NCI-H2171 treated with DMSO at 0.1 percent for 48 hours (cell line): ENCODE results near the gene HP1BP3.
"Not testable (repeated sequence)": the region's sequence is repeated elsewhere in the genome, so short reads cannot be mapped to it uniquely, and the experiment has no call there.

Source experiments
- DNase-seq: peaks from one replicate; lab custom pipeline; 2025; lab: John Stamatoyannopoulos, UW

Gene HP1BP3

DNA sequence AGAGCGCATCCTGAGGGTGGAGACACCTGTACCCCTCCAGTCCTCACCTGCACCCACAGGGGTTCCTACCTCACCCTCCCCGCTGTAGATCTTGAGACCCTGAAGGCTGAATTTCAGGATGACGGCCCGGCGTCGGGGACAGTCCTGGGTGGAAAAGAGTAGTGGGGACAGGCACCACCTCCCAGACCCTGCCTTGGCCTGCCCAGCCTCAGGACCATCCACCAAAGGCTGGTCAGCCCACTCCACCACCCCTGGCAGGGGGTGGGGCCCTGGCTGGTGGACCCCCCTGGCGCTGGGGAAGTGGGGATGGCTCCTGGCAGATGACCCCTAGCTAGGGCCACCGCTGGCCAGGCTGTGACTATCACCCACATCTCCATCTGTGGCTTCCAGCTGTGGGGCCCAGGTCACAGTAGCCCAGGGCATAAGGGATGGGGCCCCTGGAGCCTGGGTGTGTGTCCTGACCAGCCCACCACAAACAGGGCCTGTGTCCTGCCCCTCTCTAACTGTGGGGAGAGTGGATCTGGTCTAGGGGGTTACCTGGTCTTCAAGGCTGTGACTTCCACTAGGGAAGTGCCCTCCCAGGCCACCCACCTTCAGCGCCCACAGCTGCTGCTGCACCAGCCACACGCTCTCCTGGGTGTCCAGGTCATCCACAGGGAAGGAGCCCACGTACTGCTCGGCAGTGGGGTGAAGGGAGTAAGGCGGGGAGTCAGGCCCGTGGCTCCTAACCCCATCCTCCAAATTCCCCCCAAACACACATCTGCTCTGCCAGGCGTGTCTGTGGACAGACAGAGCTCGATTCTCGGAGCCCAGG, 60.0 kb downstream of the HP1BP3 start:
- DNase-seq: no peak

DNA sequence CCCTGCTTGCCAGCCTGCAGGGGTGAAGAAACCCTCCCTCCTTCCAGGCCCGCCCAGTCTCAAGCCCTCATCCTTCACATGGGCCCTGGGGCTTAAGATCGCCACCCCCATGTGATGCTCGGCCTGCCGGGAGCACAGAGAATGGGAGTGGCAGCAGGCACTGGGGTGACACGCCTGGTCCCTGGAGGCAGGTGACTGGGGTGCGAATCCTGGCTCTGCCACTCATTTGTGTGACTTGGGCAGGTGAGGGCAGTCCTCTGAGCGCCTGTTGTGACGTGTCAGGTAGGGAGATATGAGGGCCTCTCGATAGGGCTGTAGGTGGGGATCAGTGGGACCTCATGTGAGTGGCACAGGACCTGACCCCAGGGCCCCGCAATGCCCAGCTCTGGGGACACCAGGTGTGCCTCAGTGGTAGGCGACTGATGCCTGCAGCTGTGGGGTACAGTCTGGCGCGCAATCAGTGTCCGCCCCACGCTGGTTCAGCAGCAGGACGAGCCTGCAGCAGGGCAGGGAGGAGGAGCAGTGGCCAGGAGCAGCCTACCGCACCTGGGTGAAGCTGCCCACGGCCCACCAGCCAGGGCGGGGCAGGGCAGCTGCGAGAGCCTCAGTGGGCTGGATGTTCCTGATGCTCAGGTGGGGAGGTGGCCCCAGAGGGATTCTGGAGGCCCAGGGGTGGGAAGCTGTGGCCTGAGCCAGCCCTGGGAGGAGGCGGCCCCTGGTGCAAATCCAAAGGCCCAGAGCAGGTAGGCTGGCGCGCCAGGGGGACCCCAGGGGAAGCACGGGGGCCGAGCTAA, 60.8 kb downstream of the HP1BP3 start:
- peak; percentile 49 for DNase-seq

GRCh38 chr1:20725189-20726117, 61.7 kb downstream of the HP1BP3 start:
- no peak for DNase-seq

DNA sequence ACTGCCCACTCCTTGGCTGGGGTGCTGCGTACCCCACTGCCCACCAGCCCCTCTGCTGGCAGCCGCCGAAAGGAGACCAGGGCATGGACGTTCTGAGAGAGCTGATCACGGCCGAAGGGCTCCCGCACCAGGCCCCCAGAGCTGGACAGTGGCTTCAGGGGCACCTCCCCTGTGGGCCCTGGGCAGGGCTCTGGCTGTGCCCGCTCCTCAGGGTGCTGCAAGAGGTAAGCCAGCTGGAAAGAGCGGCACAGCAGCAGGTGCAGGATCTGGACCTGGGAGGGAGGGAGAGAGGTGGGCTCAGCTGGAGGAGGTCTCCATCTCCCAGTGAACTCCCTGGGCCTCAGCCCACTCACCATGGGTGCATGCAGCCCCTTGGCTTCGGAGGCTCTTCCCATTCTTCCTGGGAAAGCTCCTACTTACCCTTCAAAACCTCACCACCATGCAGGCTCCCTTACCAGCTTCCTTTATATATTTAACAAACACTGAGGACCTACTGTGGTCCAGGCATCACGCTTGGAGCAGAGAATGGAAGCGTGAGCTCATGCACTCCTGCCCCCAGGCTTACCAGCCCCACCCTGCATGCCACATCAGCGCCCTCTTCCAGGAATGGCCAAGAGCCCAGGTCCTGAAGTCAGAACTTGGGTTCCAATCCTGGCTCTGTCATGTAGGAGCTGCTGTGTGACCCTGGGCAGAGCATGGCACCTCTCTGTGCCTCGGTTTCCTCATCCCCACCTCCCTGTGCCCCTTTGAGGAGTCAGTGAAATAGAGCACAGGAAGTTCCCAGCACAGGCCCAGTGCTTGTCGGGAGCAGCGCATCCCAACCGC, 62.5 kb downstream of the HP1BP3 start:
- no peak for DNase-seq

DNA sequence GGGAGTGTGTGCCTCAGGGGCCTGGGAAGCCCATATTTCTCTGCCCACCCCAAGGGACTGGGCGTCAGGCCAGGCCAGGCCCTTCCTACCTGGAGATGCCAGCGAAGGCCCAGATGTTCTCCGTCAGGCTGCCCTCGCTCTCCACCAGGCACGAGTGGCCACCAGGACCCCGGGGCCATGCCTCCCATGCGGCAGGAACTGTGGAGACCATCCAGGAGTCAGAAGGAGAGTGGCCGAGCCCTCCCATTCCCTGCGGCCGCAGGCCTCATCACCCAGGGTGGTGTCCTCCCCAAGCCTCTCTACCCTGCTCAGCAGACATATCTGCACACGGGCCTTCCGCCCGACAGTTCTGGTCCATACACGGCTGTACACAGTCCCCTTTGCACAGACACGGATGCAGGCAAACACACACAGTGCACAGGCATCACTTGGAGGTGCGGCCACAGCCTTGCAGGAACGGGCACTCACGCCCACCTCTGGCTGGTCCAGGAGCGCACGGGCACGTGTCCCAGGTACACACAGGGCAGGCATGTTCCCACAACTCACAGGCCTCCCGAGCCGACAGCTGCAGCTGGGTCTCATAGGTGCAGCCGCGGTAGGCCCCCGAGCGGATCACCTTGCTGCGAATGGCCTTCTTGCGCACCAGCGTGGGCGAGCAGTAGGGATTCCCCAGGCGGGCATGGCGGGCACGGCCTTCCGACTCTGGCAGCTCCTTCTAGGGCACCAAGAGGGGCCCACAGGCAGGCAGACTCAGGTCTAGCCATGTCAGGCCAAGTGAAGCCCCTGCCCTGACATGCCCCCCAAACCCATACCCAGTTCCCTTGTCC, 63.4 kb downstream of the HP1BP3 start:
- no peak for DNase-seq

DNA sequence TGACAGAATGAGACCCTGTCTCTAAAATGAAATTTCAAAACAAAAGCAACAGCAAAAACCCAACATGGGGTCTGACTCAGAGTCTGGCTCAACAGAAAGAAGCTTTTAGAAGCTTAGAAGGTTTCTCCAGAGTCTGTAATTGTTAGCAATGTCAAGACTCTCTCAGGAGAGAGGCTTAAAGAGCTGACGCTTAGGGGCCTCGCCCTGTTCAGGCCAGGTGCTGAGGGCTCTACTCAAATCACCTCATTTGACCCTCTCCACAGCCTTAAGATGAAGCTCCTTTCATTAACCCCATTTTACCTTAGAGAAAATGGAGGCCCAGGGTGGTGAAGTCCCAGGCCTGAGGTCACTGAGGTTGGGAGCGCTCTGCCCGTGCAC, 64.0 kb downstream of the HP1BP3 start:
- no peak for DNase-seq

DNA sequence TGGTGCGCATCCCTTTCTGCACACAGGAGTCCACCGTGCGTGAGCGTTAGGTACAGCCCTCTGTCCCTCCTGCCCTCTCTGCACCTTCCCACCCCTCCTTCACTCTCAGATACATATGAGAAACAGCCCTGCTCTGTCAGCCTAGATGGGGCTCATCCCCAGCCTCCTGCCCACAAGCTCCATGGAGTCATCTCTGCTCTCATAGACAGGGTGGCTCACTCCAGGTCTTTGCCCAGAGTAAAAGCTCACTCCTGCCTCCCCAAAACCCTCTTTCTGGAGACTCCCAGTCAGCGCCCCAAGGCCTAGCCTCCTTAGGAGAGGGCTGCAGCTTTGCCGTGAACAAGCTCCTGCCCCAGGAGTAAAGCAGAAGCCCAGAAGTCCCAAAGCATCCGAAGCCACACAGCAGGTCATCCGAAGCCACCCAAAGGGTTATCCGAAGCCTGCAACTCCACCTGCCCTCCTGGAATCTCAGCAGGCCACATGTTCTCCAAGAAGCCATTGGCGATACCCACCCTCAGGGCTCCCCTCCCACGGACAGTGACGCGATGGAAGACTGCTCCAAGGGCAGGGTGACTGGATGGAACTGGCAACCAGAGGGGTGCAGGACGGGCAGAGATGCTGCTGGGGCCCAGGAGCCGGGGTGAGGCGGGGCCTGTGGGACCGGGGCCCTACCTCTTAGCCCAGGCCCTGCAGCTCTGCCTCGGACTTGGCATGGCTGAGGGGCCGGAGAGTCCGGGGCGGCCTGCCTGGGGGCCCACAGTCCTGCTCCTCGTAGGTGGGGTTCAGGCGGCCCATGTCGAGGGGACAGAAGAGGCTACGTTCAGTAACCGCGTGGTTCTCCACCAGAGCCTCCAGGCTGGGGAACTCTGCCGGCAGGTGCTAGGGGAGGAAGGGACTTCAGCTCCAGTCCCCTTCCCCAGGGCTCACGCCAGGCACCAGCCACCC, 65.7 kb downstream of the HP1BP3 start:
- no peak for DNase-seq

GRCh38 chr1:20720631-20721091, 66.4 kb downstream of the HP1BP3 start:
- DNase-seq: no peak

DNA sequence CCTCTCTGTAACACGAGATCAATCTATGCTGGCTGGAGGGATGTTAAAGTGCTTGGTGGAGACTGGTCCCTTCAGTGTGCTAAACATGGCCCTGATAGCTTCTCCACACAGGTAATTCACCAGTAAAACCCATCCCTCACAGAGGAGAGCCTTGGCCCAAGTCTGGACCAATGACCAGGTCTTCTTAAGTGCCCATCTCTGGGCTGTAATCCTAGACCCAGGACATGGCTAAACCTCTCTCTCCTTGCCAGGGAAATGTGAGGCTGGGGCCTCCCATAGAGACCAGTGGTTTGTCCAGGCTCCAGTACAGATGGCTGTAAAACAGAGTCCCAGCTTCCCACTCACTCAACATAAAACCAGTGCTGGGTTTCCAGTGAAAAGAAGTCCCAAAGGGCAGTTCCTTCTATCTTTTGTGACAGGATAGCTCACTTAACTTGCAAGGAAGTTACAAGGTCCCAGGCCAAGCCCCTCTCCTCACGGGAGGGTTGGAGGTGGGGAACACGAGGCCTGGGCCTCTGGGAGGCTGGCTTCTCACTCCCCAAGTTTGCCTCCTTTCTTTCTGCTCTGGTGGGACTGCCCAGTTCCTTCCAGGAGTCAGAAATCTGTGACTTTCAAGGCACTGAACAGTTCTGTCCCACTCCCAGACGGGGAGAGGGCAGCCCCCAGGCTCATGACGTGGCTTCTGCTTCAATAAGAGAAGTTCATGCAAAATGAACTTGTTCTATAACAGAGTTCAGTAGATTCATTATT, 67.1 kb downstream of the HP1BP3 start:
- no peak for DNase-seq

- no peak for DNase-seq
These were observed 67.8 kb downstream of the HP1BP3 start for GRCh38 chr1:20719261-20719660.

DNA sequence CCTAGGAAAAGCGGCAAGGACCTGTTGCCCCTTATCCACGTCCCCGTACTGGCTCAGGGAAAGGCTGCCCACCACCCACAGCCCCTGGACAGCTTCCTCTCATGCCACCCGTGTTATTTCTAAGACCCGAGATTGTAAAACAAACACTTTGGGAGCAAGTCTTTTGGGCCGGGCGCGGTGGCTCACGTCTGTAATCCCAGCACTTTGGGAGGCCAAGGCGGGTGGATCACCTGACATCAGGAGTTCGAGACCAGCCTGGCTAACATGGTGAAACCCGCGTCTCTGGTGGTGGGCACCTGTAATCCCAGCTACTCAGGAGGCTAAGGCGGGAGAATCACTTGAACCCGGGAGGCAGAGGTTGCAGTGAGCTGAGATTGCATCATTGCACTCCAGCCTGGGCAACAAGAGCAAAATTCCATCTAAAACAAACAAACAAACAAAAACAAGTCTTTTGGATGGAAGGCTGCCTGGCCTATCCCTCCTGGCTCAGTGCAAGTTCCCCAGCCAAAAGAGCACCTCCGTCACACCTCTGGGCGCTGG, 68.7 kb downstream of the HP1BP3 start:
- not testable (repeated sequence) for DNase-seq

GRCh38 chr1:20717452-20718342, 69.4 kb downstream of the HP1BP3 start, which contains the start of gene KIF17:
TSS of gene KIF17 (minus strand) at chr1:20718007. CDS start at chr1:20717706, 301 bp downstream.
- DNase-seq: peak; percentile 32

DNA sequence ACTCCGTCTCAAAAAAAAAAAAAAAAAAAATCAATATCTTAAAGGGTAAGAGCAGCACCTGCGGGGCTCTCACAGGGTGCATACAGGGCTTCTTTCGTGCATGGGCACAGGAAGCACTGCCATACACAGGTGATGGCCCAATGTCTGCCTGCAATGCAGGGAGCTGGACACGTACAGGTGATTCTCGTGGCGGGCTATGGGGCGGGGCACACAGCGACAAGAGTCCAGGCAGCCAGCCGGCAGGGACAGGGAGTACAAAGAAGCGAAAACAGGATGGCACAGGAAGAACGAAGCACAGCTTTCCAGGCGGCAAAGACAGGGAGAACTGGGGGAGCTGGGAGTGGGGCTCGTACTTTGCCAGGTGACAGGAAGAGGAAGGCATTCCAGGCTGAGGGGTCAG, 70.9 kb downstream of the HP1BP3 start:
- DNase-seq: no peak

DNA sequence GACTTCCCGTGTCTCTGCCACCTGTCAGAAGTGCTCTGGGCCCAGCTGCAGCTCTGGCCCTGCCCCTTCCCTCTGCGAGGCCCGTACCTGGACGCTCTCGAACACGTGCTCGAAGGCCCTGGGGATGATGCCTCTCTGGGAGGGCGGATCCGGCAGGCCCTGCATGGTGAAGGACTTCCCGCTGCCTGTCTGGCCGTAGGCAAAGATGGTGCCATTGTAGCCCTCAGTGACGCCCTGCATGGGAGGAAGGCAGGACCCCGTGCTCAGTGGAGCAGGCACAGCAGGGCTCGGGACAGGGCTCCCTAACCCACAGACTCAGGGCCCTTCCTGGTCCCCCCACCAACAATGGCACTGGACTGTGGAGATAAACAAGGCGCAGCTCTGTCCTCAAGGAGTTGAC, 71.7 kb downstream of the HP1BP3 start:
- no peak for DNase-seq

- no peak for DNase-seq
These were observed 73.7 kb downstream of the HP1BP3 start for GRCh38 chr1:20713440-20713839.

DNA sequence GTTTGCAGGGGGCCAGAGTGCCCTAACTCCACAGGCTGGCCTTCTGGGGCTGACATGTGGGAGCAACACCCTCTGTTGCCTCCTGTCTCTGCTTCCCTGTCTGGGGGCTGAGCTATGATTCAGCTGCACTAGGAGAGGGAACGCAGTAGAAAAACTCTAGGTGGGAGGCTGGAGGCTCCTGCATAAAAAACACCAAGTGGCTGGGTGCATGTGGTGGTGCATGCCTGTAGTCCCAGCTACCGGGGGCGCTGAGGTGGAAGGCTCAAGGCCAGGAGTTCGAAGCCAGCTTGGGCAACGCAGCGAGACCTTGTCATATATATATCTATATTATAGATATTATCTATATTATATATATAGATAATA, 74.9 kb downstream of the HP1BP3 start:
- DNase-seq: peak; percentile 39
